ENCODE results near the gene CD163L1. TPM values are rescaled to one million over a fixed set of nuclear protein-coding genes. Genes with fewer than 3 reads are reported as not detected.

Gene CD163L1
- polyA plus RNA-seq, 1 donor (not counting 4 experiments of a cell fraction or from before 2014, with no cell fraction given), result 0.62 TPM

GRCh38 chr12:7483343-7483742, 39.4 kb upstream of the CD163L1 start:
- TF ChIP-seq CTCF (optimal IDR thresholded peaks at IDR 0.05 in 1 of 3, IDR thresholded peaks at IDR 0.05 in 1 of 3, conservative IDR thresholded peaks at IDR 0.05 in 1 of 3; ENCODE audit: extremely low read depth in 1 of 3, insufficient read depth in 2 of 3, low read length in 3 of 3) (no peak), EZH2 (IDR thresholded peaks at IDR 0.05; ENCODE audit: low read length) (no peak)
- no peaks in the 10 kb centered on the region for H3K4me1 ChIP-seq (ENCODE audit: control insufficient read depth, extremely low read depth, insufficient read depth, low read length)
- no peaks in the 10 kb centered on the region for H3K9me3 ChIP-seq (ENCODE audit: control insufficient read depth, low read depth, low read length)
- H3K4me3 ChIP-seq (ENCODE audit: control insufficient read depth in 2 of 3, extremely low read depth in 1 of 3, insufficient read depth in 2 of 3, low read depth in 1 of 3, low read length in 3 of 3), result no peak overlapping the region
- H3K79me2 ChIP-seq (ENCODE audit: control insufficient read depth, insufficient read depth, low read length), result no peaks in the 10 kb centered on the region
- no peaks in the 10 kb centered on the region for H3K9me1 ChIP-seq (ENCODE audit: control insufficient read depth, extremely low read depth, insufficient read depth, low read length)
- H3K36me3 ChIP-seq (ENCODE audit: control insufficient read depth in 2 of 2, extremely low read depth in 1 of 2, insufficient read depth in 2 of 2, low read length in 2 of 2), result no peaks in the 10 kb centered on the region
- no peak overlapping the region for H3K27ac ChIP-seq (ENCODE audit: control insufficient read depth, insufficient read depth, low read length)
- no peak for FAIRE-seq
- no peaks in the 10 kb centered on the region for H3K27me3 ChIP-seq (ENCODE audit: control insufficient read depth, extremely low read depth, insufficient read depth, low read length)
- no peak overlapping the region for H2AFZ ChIP-seq (ENCODE audit: control insufficient read depth, low read length)
- H4K20me1 ChIP-seq (ENCODE audit: control insufficient read depth, extremely low read depth, insufficient read depth, low read length), result no peaks in the 10 kb centered on the region
- dilution Hi-C loops (cut with MboI; ENCODE audit: extremely low pct_ligation_motif_present, low sequenced_read_pairs), result no loop called here
- DNase-seq (ENCODE audit: low read depth, low spot score), result no peak
- no peak overlapping the region for H3K4me2 ChIP-seq (ENCODE audit: control insufficient read depth, extremely low read depth, insufficient read depth, low read depth, low read length)
- H3K9ac ChIP-seq (ENCODE audit: control insufficient read depth, extremely low read depth, insufficient read depth, low read length), result no peak overlapping the region

GRCh38 chr12:7479771-7480170, 35.8 kb upstream of the CD163L1 start:
- DNase-seq (ENCODE audit: low read depth, low spot score), result no peak

More at GRCh38 chr12:7479771-7480170, 35.8 kb upstream of the CD163L1 start:
- Histone ChIP-seq H3K36me3 (ENCODE audit: control insufficient read depth in 2 of 2, extremely low read depth in 1 of 2, insufficient read depth in 2 of 2, low read length in 2 of 2) (no peaks in the 10 kb centered on the region), H3K9ac (ENCODE audit: control insufficient read depth, extremely low read depth, insufficient read depth, low read length) (no peak overlapping the region), H3K9me3 (ENCODE audit: control insufficient read depth, low read depth, low read length) (no peaks in the 10 kb centered on the region), H3K4me3 (ENCODE audit: control insufficient read depth in 2 of 3, extremely low read depth in 1 of 3, insufficient read depth in 2 of 3, low read depth in 1 of 3, low read length in 3 of 3) (no peak overlapping the region), H3K4me1 (ENCODE audit: control insufficient read depth, extremely low read depth, insufficient read depth, low read length) (no peaks in the 10 kb centered on the region), H3K9me1 (ENCODE audit: control insufficient read depth, extremely low read depth, insufficient read depth, low read length) (no peaks in the 10 kb centered on the region), H3K27ac (ENCODE audit: control insufficient read depth, insufficient read depth, low read length) (no peak overlapping the region), H3K27me3 (ENCODE audit: control insufficient read depth, extremely low read depth, insufficient read depth, low read length) (no peaks in the 10 kb centered on the region), H3K4me2 (ENCODE audit: control insufficient read depth, extremely low read depth, insufficient read depth, low read depth, low read length) (no peak overlapping the region), H4K20me1 (ENCODE audit: control insufficient read depth, extremely low read depth, insufficient read depth, low read length) (no peaks in the 10 kb centered on the region), H3K79me2 (ENCODE audit: control insufficient read depth, insufficient read depth, low read length) (no peaks in the 10 kb centered on the region), H2AFZ (ENCODE audit: control insufficient read depth, low read length) (no peak overlapping the region)
- TF ChIP-seq EZH2 (IDR thresholded peaks at IDR 0.05; ENCODE audit: low read length), result no peak
- no peak for TF ChIP-seq CTCF (optimal IDR thresholded peaks at IDR 0.05 in 1 of 3, IDR thresholded peaks at IDR 0.05 in 1 of 3, conservative IDR thresholded peaks at IDR 0.05 in 1 of 3; ENCODE audit: extremely low read depth in 1 of 3, insufficient read depth in 2 of 3, low read length in 3 of 3)
- dilution Hi-C loops (cut with MboI; ENCODE audit: extremely low pct_ligation_motif_present, low sequenced_read_pairs), result no loop called here
- no peak for FAIRE-seq

All from keratinocyte (primary cell).